HG03342 (cell line): Measurements from ENCODE around the gene CDH1.

Experiments
- ATAC-seq: cut with Tn5 transposase; IDR thresholded peaks from one replicate; pipeline ENCODE4 v1.9.1; 2021; ENCODE audit warnings: mild to moderate bottlenecking, moderate library complexity; ENCODE audit not compliant: unreplicated experiment

Gene CDH1

DNA sequence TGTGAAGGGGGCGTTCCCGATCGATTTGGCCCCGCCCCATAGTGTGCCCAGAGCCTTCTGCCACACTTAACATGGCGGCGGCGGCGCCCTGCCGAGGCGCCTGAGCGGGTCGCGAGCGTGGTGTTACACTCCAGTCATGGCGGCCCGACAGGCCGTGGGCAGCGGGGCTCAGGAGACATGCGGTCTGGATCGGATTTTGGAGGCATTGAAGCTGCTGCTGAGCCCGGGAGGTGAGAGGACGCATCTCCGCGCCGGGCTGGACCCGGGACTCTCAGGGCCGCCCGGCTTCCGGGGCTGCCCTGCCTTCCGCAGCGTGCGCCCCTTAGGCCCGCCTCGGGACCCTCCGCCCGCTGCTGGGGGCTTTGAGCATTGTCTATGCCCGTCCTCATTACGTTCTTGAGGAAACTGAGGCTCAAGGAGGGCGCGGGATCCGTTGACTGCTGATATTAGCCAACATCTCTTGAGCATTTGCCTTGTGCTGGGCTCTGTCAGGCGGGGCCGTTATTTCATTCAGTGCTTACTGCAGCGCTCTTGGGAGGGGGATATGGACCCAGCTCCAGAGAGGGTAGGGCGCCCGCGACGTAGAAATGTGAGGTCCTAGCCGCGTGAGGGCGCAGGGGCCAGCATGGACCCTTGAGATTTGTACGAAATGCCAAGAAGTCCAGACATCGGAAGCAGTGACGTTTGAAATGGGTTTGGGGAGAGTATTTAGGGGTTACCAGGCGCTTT lies 106.6 kb downstream of the CDH1 start, which contains the start of gene TANGO6:
TANGO6 (plus strand) TSS at position 50 of the 729 bp plus-strand sequence; CDS start at position 137, 87 bp downstream.
- peak; percentile 88 for ATAC-seq

DNA sequence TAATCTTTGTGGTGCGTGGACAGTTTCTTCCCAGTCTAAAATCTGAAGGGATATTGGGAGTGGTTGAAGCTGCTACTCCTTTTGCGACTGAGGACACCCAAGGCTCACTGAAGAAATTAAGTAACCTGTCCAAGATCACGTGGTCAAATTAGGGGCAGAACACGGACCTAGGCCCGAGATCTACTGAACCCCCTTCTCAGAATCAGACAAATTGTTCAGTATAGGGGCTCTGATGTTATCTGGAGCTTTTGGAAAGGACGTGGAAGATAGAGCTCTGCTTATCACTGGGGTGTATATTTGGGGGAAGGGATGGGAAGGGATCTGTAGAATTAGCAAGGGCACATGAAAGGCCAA lies 107.1 kb downstream of the CDH1 start:
- peak; percentile 5 for ATAC-seq

DNA sequence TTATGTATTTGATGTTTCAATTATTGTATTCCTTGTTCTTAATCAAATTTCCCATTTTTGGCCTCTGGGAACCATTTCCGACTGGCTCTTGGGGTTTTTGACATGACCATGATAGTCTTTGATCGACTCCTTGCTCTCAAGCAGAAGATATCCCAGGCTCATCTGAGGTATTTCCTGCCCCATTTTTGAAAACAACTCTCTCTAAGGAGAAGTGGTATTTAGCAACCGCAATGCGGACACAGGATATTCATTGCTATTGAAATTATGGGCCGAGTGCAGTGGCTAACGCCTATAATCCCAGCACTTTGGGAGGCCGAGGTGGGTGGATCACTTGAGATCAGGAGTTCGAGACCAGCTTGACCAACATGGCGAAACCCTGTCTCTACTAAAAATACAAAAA lies 111.7 kb downstream of the CDH1 start:
- no peak for ATAC-seq

DNA sequence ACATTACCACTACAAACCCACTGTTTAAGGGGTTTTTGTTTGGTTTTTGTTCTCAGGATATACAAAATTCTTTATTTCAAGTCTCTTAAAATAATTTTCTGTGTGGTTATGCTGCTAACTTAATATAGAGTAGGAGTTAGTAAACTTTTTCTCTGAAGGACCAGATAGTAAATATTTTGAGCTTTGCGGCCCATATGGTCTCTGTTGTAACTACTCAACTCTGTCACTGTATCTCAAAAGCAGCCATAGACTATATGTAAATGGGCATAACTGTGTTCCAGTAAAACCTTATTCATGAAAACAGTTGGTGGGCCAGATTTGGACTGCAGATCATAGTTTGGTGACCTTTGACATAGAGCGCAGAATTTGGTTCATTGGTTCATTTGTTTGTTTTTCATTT lies 113.4 kb downstream of the CDH1 start:
- no peak for ATAC-seq

DNA sequence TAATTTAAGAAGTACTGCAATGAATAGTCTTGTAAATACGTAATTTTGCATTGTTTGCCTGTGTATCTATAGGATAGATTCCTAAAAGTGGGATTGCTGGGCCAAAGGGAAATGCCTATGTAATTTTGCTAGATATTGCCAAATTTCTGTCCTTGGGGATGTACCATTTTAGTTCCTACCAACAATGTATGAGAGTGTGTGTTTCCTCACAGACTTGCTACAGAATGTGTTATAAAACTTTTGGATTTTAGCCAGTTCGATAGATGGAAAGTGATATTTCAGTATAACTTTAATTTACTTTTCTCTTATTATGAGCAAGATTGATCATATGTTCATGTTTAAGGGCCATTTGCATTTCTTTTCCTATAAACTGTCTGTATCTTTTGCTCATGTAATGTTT lies 114.5 kb downstream of the CDH1 start:
- no peak for ATAC-seq

DNA sequence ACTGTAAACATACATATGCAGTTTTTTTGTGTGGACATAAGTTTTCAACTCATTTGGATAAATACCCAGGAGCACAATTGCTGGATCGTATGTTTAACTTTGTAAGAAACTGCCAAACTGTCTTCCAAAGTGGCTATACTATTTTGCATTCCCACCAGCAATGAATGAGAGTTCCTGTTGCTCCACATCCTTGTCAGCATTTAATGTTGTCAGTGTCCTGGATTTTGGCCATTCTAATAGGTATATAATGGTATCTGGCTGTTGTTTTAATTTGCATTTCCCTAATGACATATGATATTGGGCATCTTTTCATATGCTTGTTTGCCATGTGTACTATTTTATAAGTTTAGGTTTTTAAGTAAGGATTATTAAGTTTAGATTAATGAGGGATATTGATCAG lies 120.4 kb downstream of the CDH1 start:
- ATAC-seq, result no peak

DNA sequence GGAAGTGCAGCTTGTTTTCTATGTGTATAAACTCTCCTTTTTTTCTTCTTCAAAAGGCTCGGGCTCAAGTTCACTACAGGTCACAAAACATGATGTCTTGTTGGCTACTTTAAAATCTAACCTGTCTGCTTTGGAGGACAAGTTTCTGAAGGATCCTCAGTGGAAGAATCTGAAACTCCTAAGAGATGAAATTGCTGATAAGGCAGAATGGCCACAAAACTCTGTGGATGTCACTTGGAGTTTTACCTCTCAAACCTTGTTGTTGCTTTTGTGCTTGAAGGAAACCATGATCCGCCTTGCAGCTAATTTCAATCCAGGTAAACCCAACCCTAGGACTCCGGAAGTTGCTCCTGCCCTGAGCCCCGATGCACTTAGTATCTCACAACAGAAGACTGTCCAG lies 122.7 kb downstream of the CDH1 start:
- ATAC-seq, result no peak

DNA sequence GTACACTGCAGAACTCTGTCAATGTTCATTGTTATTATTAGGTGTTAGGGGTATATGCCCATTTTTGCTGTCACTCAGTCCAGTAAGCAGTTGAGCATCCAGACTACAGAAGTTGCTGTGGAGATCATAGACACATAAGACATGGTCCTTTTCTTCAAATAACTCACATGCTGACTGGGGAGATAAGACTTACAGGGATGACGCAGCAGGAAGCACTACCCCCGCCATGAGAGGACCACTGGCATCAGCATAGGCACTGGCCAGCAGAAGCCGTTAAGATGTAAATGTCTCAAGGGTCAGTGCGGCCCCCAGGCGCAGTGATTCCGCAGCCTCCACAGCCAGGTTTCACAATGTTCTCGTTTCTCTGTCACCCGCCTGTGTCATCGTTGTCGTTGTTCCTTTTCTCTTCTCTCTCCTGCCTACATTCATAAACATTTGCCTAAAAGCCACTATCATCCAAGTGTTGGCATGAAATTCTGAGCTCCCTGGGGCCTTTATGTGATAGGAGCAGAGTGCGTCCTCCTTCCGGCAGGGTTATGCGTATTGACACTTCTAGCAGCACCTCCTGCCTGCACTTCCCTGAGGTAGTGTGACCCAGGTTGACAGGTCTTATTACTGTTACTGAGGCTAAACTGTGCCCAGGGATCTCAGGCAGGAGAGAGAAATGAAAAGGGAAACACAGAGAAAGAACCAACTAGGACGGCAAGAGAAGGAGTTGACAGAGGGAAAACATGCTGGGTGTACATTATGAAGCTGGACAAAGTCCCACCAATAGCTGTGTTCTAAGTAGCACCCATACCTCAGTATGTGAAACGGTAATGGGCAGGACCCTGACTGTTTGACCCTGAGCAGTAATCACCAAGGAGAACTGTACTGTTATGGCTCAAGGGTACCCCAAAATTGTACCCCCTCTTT lies 124.1 kb downstream of the CDH1 start:
- no peak for ATAC-seq

DNA sequence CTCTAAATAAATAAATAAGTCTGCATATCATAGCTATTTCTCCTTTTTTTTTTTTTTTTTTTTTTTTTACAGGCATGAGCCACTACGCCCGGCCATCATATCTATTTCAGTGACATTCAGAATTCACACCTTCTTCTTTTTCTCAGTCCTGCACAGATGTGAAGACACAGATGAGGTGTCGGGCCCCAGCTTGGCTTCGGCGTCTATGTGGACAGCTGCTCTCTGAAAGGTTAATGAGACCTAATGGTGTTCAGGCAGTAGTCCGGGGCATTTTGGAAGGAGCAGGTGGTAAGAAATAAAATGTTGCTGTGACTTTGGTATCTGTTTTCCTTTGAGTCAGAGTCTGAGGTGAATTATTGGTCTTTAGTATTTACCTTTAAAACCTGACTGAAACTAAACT lies 129.8 kb downstream of the CDH1 start:
- ATAC-seq, result no peak

DNA sequence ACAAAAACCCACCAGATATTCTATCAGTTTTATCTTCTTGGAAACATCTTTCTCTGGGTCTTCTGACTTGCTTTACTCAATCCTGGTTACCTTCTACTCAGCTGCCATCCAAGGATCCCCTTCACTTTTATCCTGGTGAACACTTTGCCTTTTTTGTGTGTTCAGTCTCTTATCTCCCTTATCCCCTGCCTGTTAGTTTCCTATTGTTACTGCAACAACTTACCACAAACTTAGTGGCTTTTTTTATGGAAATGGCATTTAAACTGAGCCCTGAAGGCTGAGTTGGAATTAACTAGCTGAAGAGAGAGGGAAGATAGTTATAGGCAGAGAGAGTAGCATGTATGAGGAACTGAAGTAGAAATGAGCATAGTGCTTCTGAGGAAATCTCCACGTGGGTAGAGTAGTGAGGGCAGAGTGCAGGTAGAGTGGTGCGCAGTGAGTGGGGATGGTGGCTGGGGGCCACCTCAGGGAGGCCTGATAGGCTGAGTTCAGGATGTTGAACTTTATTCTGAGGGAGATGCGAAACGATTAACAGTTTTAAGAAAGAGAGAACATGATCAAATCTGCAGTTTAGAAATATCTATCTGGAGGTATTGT lies 132.5 kb downstream of the CDH1 start:
- ATAC-seq, result no peak

DNA sequence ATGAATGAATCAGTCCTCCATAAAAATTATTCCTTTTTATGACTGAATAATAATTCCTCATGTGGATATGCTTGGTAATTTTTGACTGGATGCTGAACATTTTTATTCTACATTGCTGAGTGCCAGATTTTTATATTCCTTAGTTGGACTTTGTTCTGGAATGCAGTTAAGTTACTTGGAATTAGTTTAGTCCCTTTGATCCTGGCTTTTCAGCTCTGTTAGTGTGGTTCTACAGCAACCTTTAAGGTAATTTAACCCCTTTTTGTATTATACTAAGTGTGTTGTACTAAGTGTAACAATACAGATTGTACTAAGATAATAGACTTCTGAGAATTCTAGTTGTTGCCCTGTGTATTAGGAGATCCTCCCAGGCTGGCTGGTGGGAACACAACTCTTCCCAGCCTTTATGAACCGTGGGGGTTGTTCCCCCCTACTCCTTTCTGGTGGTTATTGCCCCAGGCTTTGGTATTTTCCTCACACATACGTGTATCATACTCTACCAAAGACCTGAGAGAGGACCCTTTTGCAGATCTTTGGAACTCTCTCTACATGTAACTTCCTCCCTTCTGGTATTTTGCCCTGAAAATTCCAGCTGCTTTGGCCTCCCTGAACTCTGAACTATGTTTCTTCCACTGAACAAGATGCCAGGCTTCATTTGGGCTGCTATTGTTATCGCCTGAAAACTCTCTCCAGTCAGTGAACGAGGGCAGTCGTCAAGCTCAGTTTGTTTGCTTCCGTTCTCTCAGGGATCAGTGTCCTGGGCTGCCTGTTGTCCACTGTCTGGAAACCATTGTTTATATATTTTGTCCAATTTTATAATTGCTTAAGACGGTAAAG lies 136.8 kb downstream of the CDH1 start:
- no peak for ATAC-seq

DNA sequence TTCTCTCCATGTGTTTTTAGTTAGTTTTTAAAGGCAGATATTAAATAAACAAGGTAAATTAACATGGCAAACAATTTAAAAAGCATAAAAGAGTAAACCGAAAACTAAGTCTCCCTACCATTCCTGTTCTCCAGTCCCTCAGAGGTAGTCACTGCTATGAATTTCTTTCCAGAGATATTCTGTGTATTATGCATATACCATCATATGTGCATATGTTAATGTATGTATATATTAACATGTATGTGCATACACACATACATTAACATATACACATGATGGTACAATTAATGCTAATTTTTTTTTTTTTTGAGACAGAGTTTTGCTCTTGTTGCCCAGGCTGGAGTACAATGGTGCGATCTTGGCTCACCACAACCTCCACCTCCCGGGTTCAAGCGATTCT lies 138.8 kb downstream of the CDH1 start:
- ATAC-seq, result no peak

DNA sequence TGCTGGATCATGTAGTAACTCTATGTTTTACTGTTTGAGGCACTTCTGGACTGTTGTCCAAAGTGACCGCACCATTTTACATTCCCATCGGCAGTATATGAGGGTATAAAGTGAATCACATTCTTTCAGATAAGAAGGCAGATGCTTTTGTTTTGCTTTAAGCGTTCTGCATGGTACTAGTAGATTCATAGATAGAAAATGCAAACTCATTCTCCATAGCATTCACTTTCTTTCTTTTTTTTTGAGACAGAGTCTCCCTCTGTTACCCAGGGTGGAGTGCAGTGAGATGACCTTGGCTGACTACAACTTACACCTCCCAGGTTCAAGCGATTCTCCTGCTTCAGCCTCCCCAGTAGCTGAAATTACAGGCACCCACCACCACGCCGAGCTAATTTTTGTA lies 146.6 kb downstream of the CDH1 start:
- no peak for ATAC-seq

DNA sequence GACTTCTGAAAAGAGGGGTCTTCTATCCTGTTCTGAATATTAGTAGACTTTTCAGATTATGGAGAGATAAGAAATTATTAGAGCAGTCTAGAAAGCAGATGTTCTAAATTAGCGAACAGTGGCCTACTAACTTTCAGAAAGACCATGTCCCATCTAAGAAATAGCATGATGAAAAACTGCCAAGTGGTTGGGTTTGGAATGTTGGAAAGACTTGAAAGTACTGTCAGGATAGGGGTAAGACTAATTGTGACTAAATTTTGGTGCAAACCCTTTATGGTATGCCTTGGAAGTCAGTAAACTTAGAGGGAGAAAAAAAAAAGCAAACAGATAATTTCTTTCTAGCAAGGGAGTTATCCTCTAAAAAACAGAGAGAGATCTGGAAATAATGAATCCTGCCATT lies 147.3 kb downstream of the CDH1 start:
- no peak for ATAC-seq
